Colonic mucosa (tissue), 4 donors: ENCODE measurements around the gene CDCP1. TPM values are rescaled to one million over a fixed set of nuclear protein-coding genes. Genes with fewer than 3 reads are reported as not detected.

Source experiments
- DNase-seq: peaks from one replicate; pipeline ENCODE4 v3.0.0-alpha.2; 2020
- H3K27ac ChIP-seq: fragments of 200-600 bp; one replicate; pipeline ENCODE4 v1.8.0; 2021
- H3K27me3 ChIP-seq: fragments of 200-600 bp; one replicate; pipeline ENCODE4 v1.8.0; 2021
- H3K36me3 ChIP-seq: fragments of 200-600 bp; one replicate; pipeline ENCODE4 v1.8.0; 2021
- H3K4me1 ChIP-seq: fragments of 200-600 bp; one replicate; pipeline ENCODE4 v1.8.0; 2021; ENCODE audit warnings: mild to moderate bottlenecking
- H3K4me3 ChIP-seq: fragments of 200-600 bp; one replicate; pipeline ENCODE4 v1.8.0; 2021
- H3K9ac ChIP-seq, 2 donors: one replicate each; pipeline ENCODE4 v1.7.0; 2013; ENCODE audit warnings: control low read depth in 2 of 2, low read depth in 2 of 2, low read length in 2 of 2
- H3K9me3 ChIP-seq: fragments of 200-600 bp; one replicate; pipeline ENCODE4 v1.8.0; 2021
- intact Hi-C: fragments of 100-400 bp; cut with DNase I; formaldehyde crosslinking; loops from one replicate; pipeline ENCODE4 v1.14.1; 2022
- total RNA-seq, 2 donors: library from RNA; stranded (reverse); fragmentation: NEBNext Ultra II Directional in 1 of 2; extraction: Animal tissue kit (Norgen Biotek cat#: 25700) in 1 of 2; gene quantifications; one replicate each; pipeline ENCODE4 v1.2.1, GENCODE V29; 2021
- TF ChIP-seq, protein P1 (sequence below): fragments of 200-600 bp; IDR thresholded peaks from one replicate; pipeline ENCODE4 v1.8.0; 2022; ENCODE audit warnings: antibody characterized with exemption, mild to moderate bottlenecking
- donor health status: healthy.
- donor health status: DM: no; HTN: no; CAD: no.
- donor health status: DM: no; HTN: no; CAD: no.

The CDCP1 gene
- total RNA-seq, 2 donors from 2014 or later, result 84.5 to 107 TPM

DNA sequence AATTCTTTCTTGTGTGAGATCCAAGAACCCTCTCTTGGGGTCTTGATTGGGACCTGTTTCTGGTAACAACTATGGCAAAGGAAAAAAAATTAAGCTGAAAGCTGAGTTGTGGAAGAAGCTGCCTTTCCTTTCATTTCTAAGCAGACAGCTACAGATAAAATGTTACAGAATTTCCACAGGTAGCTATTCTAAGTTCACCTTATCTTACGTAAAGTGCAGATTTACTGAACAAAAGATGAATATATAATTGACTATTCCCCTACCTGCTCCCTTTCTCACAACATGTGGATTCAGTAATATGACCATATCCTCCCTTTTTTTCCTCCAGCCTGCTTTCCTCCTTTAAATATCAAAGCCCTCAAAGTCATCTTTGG is 83.5 kb downstream of the CDCP1 start:
- Histone ChIP-seq H3K4me3 (no peak overlapping the region), H3K9ac (no peak overlapping the region), H3K36me3 (no peaks in the 10 kb centered on the region), H3K27me3 (no peaks in the 10 kb centered on the region), H3K27ac (peak overlapping the region; percentile 35), H3K9me3 (no peaks in the 10 kb centered on the region), H3K4me1 (peaks cover 12% of the 10 kb centered on the region)
- TF ChIP-seq, protein P1, sequence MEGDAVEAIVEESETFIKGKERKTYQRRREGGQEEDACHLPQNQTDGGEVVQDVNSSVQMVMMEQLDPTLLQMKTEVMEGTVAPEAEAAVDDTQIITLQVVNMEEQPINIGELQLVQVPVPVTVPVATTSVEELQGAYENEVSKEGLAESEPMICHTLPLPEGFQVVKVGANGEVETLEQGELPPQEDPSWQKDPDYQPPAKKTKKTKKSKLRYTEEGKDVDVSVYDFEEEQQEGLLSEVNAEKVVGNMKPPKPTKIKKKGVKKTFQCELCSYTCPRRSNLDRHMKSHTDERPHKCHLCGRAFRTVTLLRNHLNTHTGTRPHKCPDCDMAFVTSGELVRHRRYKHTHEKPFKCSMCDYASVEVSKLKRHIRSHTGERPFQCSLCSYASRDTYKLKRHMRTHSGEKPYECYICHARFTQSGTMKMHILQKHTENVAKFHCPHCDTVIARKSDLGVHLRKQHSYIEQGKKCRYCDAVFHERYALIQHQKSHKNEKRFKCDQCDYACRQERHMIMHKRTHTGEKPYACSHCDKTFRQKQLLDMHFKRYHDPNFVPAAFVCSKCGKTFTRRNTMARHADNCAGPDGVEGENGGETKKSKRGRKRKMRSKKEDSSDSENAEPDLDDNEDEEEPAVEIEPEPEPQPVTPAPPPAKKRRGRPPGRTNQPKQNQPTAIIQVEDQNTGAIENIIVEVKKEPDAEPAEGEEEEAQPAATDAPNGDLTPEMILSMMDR, result no peak
- intact Hi-C loops, result no loop called here
- no peak for DNase-seq

DNA sequence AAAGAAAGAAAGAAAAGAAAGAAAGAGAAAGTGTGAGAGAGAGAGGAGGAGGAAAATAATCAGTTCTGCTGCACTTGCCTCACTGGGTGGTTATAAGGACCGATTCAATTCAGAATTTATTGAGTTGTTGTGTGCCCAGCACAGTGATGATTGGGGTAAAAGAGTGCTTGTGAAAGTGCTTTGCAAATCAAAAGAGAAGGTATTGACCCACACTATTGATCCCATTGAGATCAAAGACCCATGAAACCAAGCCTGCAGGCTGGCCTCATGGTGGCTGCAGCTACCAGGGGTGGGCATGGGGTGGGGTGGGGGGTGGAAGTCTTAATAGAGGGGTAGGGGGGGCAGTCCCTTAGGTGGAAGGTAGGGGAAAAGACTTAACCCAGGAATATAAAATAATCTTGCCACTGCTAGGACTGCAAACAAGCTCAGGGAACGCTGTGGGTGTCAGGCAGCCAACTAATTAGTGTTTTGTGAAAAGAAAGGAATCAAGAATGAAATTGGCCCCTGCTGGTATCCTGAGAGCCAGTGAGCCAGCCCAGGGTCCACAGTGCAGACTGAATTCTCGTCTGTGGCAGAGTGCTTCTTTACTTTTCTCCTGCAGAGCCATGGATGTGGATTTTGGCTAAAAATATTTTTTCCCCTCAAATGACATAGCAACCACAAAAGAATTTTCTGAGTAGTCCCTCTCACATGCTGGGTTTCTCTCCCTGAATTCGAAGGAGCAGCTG is 85.8 kb downstream of the CDCP1 start:
- TF ChIP-seq, protein P1, result no peak
- intact Hi-C loops, result no loop called here
- peak overlapping the region; percentile 12 for H3K27ac ChIP-seq
- DNase-seq, result no peak
- H3K36me3 ChIP-seq, result no peaks in the 10 kb centered on the region
- no peaks in the 10 kb centered on the region for H3K27me3 ChIP-seq
- H3K9me3 ChIP-seq, result no peaks in the 10 kb centered on the region
- peaks cover 3% of the 10 kb centered on the region for H3K4me1 ChIP-seq
- H3K4me3 ChIP-seq, result no peak overlapping the region
- H3K9ac ChIP-seq, result no peak overlapping the region

DNA sequence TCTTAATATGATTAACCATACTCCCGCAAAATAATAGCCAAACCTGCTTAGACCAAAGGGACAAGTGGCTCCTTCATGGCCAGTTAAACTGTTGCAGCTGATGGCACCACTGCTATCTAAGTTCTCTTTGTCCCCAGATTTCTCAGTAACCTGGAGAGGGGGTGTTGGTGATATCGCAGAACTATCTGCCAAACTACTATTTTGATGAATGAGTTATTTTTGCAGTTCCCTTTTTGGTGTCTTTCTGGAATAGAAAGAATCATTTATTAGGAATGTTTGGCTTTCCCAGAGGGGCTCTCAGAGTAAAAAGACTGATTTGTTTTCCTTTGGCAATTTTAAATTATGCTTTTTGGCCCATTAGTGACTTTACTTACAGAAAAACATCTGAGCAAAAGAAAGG is 87.0 kb downstream of the CDCP1 start:
- Histone ChIP-seq H3K4me3 (no peak overlapping the region), H3K27ac (no peak overlapping the region), H3K4me1 (no peaks in the 10 kb centered on the region), H3K9ac (no peak overlapping the region), H3K36me3 (no peaks in the 10 kb centered on the region), H3K27me3 (no peaks in the 10 kb centered on the region), H3K9me3 (no peaks in the 10 kb centered on the region)
- no peak for DNase-seq
- TF ChIP-seq, protein P1, result no peak
- intact Hi-C loops, result no loop called here

DNA sequence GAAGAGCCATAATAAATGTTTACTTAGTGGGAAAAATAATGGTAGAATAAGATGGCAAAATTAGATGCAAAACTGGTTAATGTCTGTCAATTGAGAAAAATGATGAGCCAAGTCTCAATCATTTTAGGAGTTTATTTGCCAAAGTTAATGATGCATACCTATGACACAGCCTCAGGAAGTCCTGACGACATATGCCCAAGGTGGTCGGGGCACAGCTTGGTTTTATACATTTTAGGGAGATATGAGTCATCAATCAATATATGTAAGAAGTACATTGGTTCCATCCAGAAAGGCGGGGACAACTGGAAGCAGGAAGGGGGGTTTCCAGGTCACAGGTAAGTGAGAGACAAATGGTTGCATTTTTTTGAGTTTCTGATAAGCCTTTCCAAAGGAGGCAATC is 88.6 kb downstream of the CDCP1 start:
- Histone ChIP-seq H3K4me3 (no peak overlapping the region), H3K9ac (no peak overlapping the region), H3K36me3 (no peaks in the 10 kb centered on the region), H3K4me1 (no peaks in the 10 kb centered on the region), H3K9me3 (no peaks in the 10 kb centered on the region), H3K27me3 (no peaks in the 10 kb centered on the region), H3K27ac (no peak overlapping the region)
- DNase-seq, result no peak
- TF ChIP-seq, protein P1, result no peak
- intact Hi-C loops, result no loop called here

DNA sequence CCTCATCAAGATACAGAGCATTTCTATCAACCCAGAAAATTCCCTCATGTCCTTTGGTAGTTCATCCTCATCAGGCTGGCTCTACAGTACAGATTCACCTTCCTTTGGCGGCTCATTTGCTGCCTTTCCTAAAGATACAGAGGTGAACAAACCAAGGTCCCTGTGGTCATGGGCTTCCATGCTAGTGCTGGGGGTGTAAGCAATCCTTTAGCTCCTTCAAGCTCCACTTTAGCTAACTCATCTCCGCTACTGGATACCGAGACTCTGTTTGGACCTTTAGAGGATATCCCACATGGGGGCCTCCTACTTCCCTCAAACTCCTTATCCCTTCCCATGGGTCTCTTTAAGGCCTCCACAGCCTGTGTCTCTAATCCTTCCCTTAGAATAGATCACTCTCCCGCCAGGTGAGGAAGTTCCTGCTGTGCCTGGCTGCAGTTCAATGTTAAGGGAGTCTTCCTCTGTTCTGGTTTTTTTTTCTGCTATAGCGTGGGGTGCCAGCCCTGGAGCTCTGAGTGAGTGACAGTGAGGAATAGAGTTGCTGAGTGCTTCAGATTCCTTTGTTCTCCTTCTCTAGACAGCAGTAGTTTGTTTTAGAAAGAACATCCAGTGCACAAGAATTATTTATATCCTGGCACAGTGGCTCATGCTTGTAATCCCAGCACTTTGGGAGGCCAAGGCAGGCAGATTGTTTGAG is 89.4 kb downstream of the CDCP1 start:
- Histone ChIP-seq H3K9me3 (no peaks in the 10 kb centered on the region), H3K4me1 (no peaks in the 10 kb centered on the region), H3K27me3 (no peaks in the 10 kb centered on the region), H3K9ac (no peak overlapping the region), H3K4me3 (no peak overlapping the region), H3K27ac (peak overlapping the region; percentile 28), H3K36me3 (no peaks in the 10 kb centered on the region)
- DNase-seq, result no peak
- TF ChIP-seq, protein P1, result no peak
- intact Hi-C loops, result no loop called here
